Calu3 (cell line): ENCODE measurements around the gene MIPOL1. TPM values are rescaled to one million over a fixed set of nuclear protein-coding genes. Genes with fewer than 3 reads are reported as not detected.

Experiments
- BruUV-seq: library from RNA; stranded (reverse); fragments of 400-500 nt; replicated peaks from 2 replicates; lab custom pipeline; 2021; lab: Mats Ljungman, UMichigan
- CTCF ChIA-PET: fragments of 300-600 bp; sonication (Branson Sonifier 250); formaldehyde crosslinking; loops from one replicate; lab custom pipeline; 2022; ENCODE audit warnings: antibody characterized with exemption; lab: Charles Lee
- DNase-seq: peaks from one replicate; pipeline ENCODE4 v3.0.0; 2022
- H3K27ac Mint-ChIP-seq: one replicate; pipeline ENCODE4 v1.8.0; 2022; ENCODE audit warnings: mixed read lengths; ENCODE audit not compliant: unreplicated experiment
- H3K27me3 Mint-ChIP-seq: one replicate; pipeline ENCODE4 v1.8.0; 2022; ENCODE audit warnings: mixed read lengths; ENCODE audit not compliant: unreplicated experiment
- H3K36me3 Mint-ChIP-seq: one replicate; pipeline ENCODE4 v1.8.0; 2022; ENCODE audit warnings: mild to moderate bottlenecking, moderate library complexity, mixed read lengths; ENCODE audit not compliant: insufficient read depth, unreplicated experiment
- H3K4me1 Mint-ChIP-seq: one replicate; pipeline ENCODE4 v1.8.0; 2022; ENCODE audit warnings: mild to moderate bottlenecking, low read depth, mixed read lengths; ENCODE audit not compliant: unreplicated experiment
- H3K4me3 Mint-ChIP-seq: one replicate; pipeline ENCODE4 v1.8.0; 2022; ENCODE audit warnings: mild to moderate bottlenecking, low read depth, moderate library complexity, mixed read lengths; ENCODE audit not compliant: unreplicated experiment
- H3K9me3 Mint-ChIP-seq: one replicate; pipeline ENCODE4 v1.8.0; 2022; ENCODE audit warnings: low read depth, mixed read lengths; ENCODE audit not compliant: unreplicated experiment
- CTCF ChIP-seq: fragments of 200-600 bp; IDR thresholded peaks from one replicate; pipeline ENCODE4 v1.8.0; 2022; ENCODE audit warnings: antibody characterized with exemption; ENCODE audit not compliant: unreplicated experiment
- intact Hi-C: fragments of 100-400 bp; cut with micrococcal nuclease; formaldehyde crosslinking; loops from one replicate; pipeline ENCODE4 v1.10.0; 2022; ENCODE audit not compliant: unreplicated experiment
- total RNA-seq: library from RNA; stranded (reverse); gene quantifications from 2 replicates; pipeline ENCODE4 v1.2.3, GENCODE V29; 2022

MIPOL1 gene
- total RNA-seq, 1 experiment from 2014 or later, result 27.2 TPM

- no peak for TF ChIP-seq CTCF
Observed at GRCh38 chr14:37600880-37601741, 403.4 kb downstream of the MIPOL1 start.

DNA sequence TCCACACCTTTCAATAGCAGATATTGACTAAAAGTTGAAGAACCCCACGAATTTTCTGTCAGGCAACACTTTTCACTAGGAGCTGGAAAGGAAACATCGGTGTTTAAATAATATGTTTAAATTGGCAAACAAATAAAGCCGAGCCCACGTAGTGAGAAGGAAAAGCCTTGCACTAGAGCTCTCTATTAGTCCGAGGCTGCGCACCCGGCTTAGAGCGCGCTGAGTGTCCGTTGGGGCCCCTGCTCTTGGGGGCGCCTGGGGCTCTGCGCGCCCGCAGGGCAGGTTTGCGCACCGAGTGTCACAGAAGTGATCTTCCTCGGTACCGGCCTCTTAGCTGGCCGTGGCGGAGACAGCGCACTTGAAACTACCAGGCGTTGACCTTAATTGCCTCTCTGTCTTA, 404.1 kb downstream of the MIPOL1 start:
- H3K4me1 Mint-ChIP-seq, result peaks cover 25% of the 10 kb centered on the region
- CTCF ChIA-PET, result interaction anchor here (1.3 kb wide), 1 partner anchor 273 kb away, joined by 3 read pairs; no protein-coding TSS in a partner anchor

More at GRCh38 chr14:37600880-37601741, 403.4 kb downstream of the MIPOL1 start:
- CTCF ChIA-PET, result interaction anchor here (1.3 kb wide), 1 partner anchor 273 kb away, joined by 3 read pairs; no protein-coding TSS in a partner anchor
- H3K9me3 Mint-ChIP-seq, result no peaks in the 10 kb centered on the region
- peak overlapping the region; percentile 75 for H3K4me3 Mint-ChIP-seq
- intact Hi-C loops, result no loop called here
- BruUV-seq, result no TSS peak
- no peaks in the 10 kb centered on the region for H3K27me3 Mint-ChIP-seq
- peaks cover 32% of the 10 kb centered on the region for H3K36me3 Mint-ChIP-seq
- H3K27ac Mint-ChIP-seq, result no peak overlapping the region
- DNase-seq, result no peak
- H3K4me1 Mint-ChIP-seq, result peaks cover 25% of the 10 kb centered on the region

More for the DNA sequence above, 404.1 kb downstream of the MIPOL1 start:
- TF ChIP-seq CTCF, result no peak
- H3K27ac Mint-ChIP-seq, result no peak overlapping the region
- H3K27me3 Mint-ChIP-seq, result no peaks in the 10 kb centered on the region
- BruUV-seq, result no TSS peak
- intact Hi-C loops, result no loop called here
- no peaks in the 10 kb centered on the region for H3K9me3 Mint-ChIP-seq
- H3K36me3 Mint-ChIP-seq, result peaks cover 25% of the 10 kb centered on the region
- DNase-seq, result no peak
- H3K4me3 Mint-ChIP-seq, result no peak overlapping the region

Other genes with a start within 250 kb of the MIPOL1 start
- gene SLC25A21, start 25.3 kb upstream of the MIPOL1 start, total RNA-seq, result 1.2 and 1.4 TPM in 2 replicates